PC-9 (cell line): ENCODE results near the gene TBC1D16. TPM values are rescaled to one million over a fixed set of nuclear protein-coding genes. Genes with fewer than 3 reads are reported as not detected.
A peak's percentile ranks its signal among the peaks of the same experiment; 100 is the strongest.

Source experiments
- Bru-seq: library from RNA; stranded (reverse); fragments of 400-500 nt; gene quantifications from one replicate; lab custom pipeline; 2021; lab: Mats Ljungman, UMichigan
- BruChase-seq, 2 experiments: library from RNA; stranded (reverse); fragments of 400-500 nt; gene quantifications; one replicate each; lab custom pipeline; 2021; lab: Mats Ljungman, UMichigan
- BruUV-seq: library from RNA; stranded (reverse); fragments of 400-500 nt; replicated peaks from 2 replicates; lab custom pipeline; 2021; lab: Mats Ljungman, UMichigan
- CTCF ChIA-PET: fragments of 300-600 bp; sonication (Branson Sonifier 250); formaldehyde crosslinking; loops from one replicate; lab custom pipeline; 2022; ENCODE audit warnings: antibody characterized with exemption; lab: Charles Lee
- POLR2A ChIA-PET: fragments of 300-600 bp; sonication (Branson Sonifier 250); formaldehyde crosslinking; loops from one replicate; lab custom pipeline; 2022; ENCODE audit warnings: antibody characterized with exemption; ENCODE audit not compliant: unreplicated experiment; lab: Charles Lee
- DNase-seq, 2 experiments: peaks; one replicate each; pipeline versions ENCODE4 v3.0.0 to v3.0.0-alpha.2; 2015 to 2022; ENCODE audit warnings: mixed read lengths in 1 of 2
- H2AFZ ChIP-seq: fragments of 200-600 bp; sonication (generic); 2 replicates; pipeline ENCODE4 v1.8.1; 2017; ENCODE audit warnings: antibody characterized with exemption
- H3F3A ChIP-seq: fragments of 200-600 bp; sonication (generic); 2 replicates; pipeline ENCODE4 v1.8.1; 2017; ENCODE audit warnings: antibody characterized with exemption, mild to moderate bottlenecking, low read depth; ENCODE audit not compliant: insufficient read depth
- H3K27ac ChIP-seq: fragments of 200-600 bp; sonication (generic); 2 replicates; pipeline ENCODE4 v1.6.1; 2016; ENCODE audit warnings: mixed run types
- H3K27me3 ChIP-seq: fragments of 200-600 bp; sonication (generic); 2 replicates; pipeline ENCODE4 v1.6.1; 2016; ENCODE audit warnings: low read depth, mixed run types; ENCODE audit not compliant: insufficient read depth
- H3K36me3 ChIP-seq: fragments of 200-600 bp; sonication (generic); 2 replicates; pipeline ENCODE4 v1.6.1; 2016; ENCODE audit warnings: low read depth, mixed run types
- H3K4me1 ChIP-seq: fragments of 200-600 bp; sonication (generic); replicated peaks from 2 replicates; pipeline ENCODE4 v1.6.1; 2016; ENCODE audit warnings: mixed run types; ENCODE audit not compliant: insufficient read depth
- H3K4me2 ChIP-seq: fragments of 200-600 bp; sonication (generic); 2 replicates; pipeline ENCODE4 v1.6.1; 2017; ENCODE audit warnings: mixed run types
- H3K4me3 ChIP-seq: fragments of 200-600 bp; sonication (generic); 2 replicates; pipeline ENCODE4 v1.6.1; 2016; ENCODE audit warnings: mixed run types
- H3K79me2 ChIP-seq: fragments of 200-600 bp; sonication (generic); 2 replicates; pipeline ENCODE4 v1.6.1; 2017; ENCODE audit warnings: low read depth, mixed run types
- H3K9me2 ChIP-seq: fragments of 200-600 bp; sonication (generic); 2 replicates; pipeline ENCODE4 v1.8.1; 2017; ENCODE audit warnings: mild to moderate bottlenecking; ENCODE audit not compliant: insufficient read depth
- H3K9me3 ChIP-seq: fragments of 200-600 bp; sonication (generic); 2 replicates; pipeline ENCODE4 v1.8.1; 2016; ENCODE audit warnings: low read depth; ENCODE audit not compliant: insufficient read depth
- H4K20me1 ChIP-seq: fragments of 200-600 bp; sonication (generic); 2 replicates; pipeline ENCODE4 v1.8.1; 2017; ENCODE audit not compliant: insufficient read depth
- EZH2 ChIP-seq: fragments of 200-600 bp; sonication (generic); IDR thresholded peaks from 2 replicates; pipeline ENCODE4 v1.8.0; 2017; ENCODE audit warnings: antibody characterized with exemption, low read depth
- intact Hi-C: fragments of 100-400 bp; cut with micrococcal nuclease; formaldehyde crosslinking; loops from one replicate; pipeline ENCODE4 v1.10.0; 2022; ENCODE audit not compliant: unreplicated experiment
- long read RNA-seq: library from polyadenylated mRNA; stranded (forward); transcript quantifications from one replicate; pipeline ENCODE4 v2.0.0, GENCODE V29; 2022
- total RNA-seq: library from RNA; stranded (reverse); gene quantifications from 2 replicates; pipeline ENCODE4 v1.2.3, GENCODE V29; 2021
- TF ChIP-seq, protein P1 (sequence below): fragments of 200-600 bp; sonication (generic); conservative IDR thresholded peaks from 2 replicates; pipeline ENCODE4 v1.6.1; 2017; ENCODE audit warnings: mixed run types, antibody characterized with exemption, mild to moderate bottlenecking, moderate library complexity

Gene TBC1D16
- total RNA-seq (41.7 and 44.1 TPM in 2 replicates), Bru-seq, nascent RNA (percentile 62 among the genes with signal in this experiment), BruChase-seq, experiment 1, labeled RNA remaining after a 2-hour chase (percentile 61 among the genes with signal in this experiment), BruChase-seq, experiment 2, labeled RNA remaining after a 6-hour chase (percentile 71 among the genes with signal in this experiment)
- long read RNA-seq, partial matches to known transcripts = 3 of 24 reads
- long read RNA-seq, other reads (novel, unspliced or antisense) = 21 of 24 reads

DNA sequence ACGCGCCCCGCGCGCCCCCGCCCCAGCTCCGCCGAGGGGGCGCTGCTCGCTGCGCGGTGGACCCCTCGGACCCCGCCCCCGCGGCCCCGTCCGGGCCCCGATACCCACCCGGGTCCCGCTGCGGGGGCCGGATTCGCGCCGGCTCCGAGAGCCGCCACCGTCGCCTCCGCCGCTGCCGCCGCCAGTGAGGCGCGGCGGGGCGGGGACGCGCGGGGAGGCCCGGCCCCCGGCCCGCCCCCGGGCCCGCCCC lies at the start of gene TBC1D16:
TSS of gene TBC1D16 (minus strand) at position 186 of the 250 bp plus-strand sequence. CDS start 22,325 bp downstream, outside the sequence.
- no peaks in the 10 kb centered on the region for H3K36me3 ChIP-seq
- H3K4me2 ChIP-seq = peak within 1 kb of the TSS; percentile 86
- peak within 1 kb of the TSS; percentile 78 for H3K4me3 ChIP-seq
- intact Hi-C loops = no loop called here
- POLR2A ChIA-PET = no interaction called here
- CTCF ChIA-PET = interaction anchor here (0.6 kb wide), 1 partner anchor 108 kb away, joined by 7 read pairs; no protein-coding TSS in a partner anchor
- no peaks in the 10 kb centered on the region for H3K27me3 ChIP-seq
- peak within 1 kb of the TSS; percentile 91 for H2AFZ ChIP-seq
- BruUV-seq = no TSS peak
- H3K79me2 ChIP-seq = no peaks in the 10 kb centered on the region
- H3F3A ChIP-seq = no peaks in the 10 kb centered on the region
- DNase-seq = no peak
- no peak within 1 kb of the TSS for H3K27ac ChIP-seq
- no peaks in the 10 kb centered on the region for H3K9me3 ChIP-seq
- H3K9me2 ChIP-seq = no peaks in the 10 kb centered on the region
- H4K20me1 ChIP-seq = no peaks in the 10 kb centered on the region
- H3K4me1 ChIP-seq = peaks cover 4% of the 10 kb centered on the region; the same call in 1 of the 2 replicates
- no peak for TF ChIP-seq EZH2
- TF ChIP-seq, protein P1, sequence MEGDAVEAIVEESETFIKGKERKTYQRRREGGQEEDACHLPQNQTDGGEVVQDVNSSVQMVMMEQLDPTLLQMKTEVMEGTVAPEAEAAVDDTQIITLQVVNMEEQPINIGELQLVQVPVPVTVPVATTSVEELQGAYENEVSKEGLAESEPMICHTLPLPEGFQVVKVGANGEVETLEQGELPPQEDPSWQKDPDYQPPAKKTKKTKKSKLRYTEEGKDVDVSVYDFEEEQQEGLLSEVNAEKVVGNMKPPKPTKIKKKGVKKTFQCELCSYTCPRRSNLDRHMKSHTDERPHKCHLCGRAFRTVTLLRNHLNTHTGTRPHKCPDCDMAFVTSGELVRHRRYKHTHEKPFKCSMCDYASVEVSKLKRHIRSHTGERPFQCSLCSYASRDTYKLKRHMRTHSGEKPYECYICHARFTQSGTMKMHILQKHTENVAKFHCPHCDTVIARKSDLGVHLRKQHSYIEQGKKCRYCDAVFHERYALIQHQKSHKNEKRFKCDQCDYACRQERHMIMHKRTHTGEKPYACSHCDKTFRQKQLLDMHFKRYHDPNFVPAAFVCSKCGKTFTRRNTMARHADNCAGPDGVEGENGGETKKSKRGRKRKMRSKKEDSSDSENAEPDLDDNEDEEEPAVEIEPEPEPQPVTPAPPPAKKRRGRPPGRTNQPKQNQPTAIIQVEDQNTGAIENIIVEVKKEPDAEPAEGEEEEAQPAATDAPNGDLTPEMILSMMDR = no peak

DNA sequence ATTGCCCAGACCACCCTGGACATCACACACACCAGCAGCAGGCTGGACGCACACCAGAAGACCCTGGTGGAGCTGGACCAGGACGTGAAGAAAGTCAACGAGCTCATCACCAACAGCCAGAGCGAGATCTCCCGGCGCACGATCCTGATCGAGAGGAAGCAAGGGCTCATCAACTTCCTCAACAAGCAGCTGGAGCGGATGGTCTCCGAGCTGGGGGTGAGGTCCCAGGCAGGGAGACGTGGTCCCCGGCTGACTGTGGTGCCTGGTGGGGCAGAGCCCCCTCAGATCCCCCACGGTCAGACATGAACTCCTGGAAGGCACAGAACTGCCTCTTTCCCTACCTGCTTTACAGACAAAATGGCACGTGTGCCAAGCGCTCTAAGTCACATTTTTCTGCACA lies 49.1 kb upstream of the TBC1D16 start:
- H3K36me3 ChIP-seq = no peaks in the 10 kb centered on the region
- no peaks in the 10 kb centered on the region for H3K79me2 ChIP-seq
- peaks cover 17% of the 10 kb centered on the region; the same call in 1 of the 2 replicates for H3K27me3 ChIP-seq
- H3K9me2 ChIP-seq = no peaks in the 10 kb centered on the region
- no peak for DNase-seq
- no peaks in the 10 kb centered on the region for H3F3A ChIP-seq
- TF ChIP-seq EZH2 = no peak
- TF ChIP-seq, protein P1 = no peak
- no peak overlapping the region for H3K4me3 ChIP-seq
- POLR2A ChIA-PET = no interaction called here
- CTCF ChIA-PET = no interaction called here
- H3K4me2 ChIP-seq = no peak overlapping the region
- BruUV-seq = no TSS peak
- intact Hi-C loops = no loop called here
- H3K27ac ChIP-seq = no peak overlapping the region
- no peak overlapping the region for H2AFZ ChIP-seq
- no peaks in the 10 kb centered on the region for H3K4me1 ChIP-seq
- H3K9me3 ChIP-seq = no peaks in the 10 kb centered on the region
- no peaks in the 10 kb centered on the region for H4K20me1 ChIP-seq

DNA sequence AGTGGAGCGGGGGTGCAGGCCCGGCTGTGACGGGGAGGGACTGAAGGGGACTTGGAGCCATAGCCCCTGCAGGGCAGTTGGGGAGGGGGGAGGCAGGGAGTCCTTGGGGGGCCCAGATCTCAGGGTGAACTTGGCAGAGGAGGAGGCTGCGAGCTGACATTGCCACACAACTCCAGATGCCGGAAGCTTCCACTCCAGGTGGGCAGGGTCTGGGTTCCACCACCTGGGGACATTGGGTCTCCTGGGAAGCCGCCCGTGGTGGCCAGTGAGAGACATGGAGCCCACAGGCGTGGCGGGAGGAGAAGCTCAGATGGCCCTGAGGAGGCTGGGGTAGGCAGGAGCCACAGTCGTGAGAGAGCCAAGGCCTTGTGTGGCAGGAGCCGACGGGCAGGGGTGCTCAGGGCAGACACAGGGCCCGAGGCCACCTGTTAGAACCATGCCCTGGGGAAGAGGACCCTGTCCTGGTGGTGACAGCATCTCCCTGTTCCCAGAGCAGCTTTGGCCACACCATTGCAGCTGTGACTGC lies 47.5 kb upstream of the TBC1D16 start:
- H3K79me2 ChIP-seq = no peaks in the 10 kb centered on the region
- no peak for TF ChIP-seq EZH2
- TF ChIP-seq, protein P1 = no peak
- H3K27me3 ChIP-seq = peaks cover 17% of the 10 kb centered on the region; the same call in 1 of the 2 replicates
- no peaks in the 10 kb centered on the region for H3F3A ChIP-seq
- no peak overlapping the region for H3K4me3 ChIP-seq
- no peaks in the 10 kb centered on the region for H3K36me3 ChIP-seq
- no peak overlapping the region for H2AFZ ChIP-seq
- intact Hi-C loops = loop anchor here (2.0 kb wide), 1 partner anchor 170 kb away; no protein-coding TSS in a partner anchor
- ChIA-PET CTCF (no interaction called here), POLR2A (no interaction called here)
- H3K4me2 ChIP-seq = peak overlapping the region; percentile 23; the same call in 1 of the 2 replicates
- no peaks in the 10 kb centered on the region for H3K9me2 ChIP-seq
- H4K20me1 ChIP-seq = no peaks in the 10 kb centered on the region
- no peak overlapping the region for H3K27ac ChIP-seq
- no peaks in the 10 kb centered on the region for H3K4me1 ChIP-seq
- no peak for DNase-seq
- BruUV-seq = no TSS peak
- H3K9me3 ChIP-seq = no peaks in the 10 kb centered on the region
